ENCODE measurements around the gene ATAD3C.
"Not testable (repeated sequence)": the region's sequence is repeated elsewhere in the genome, so short reads cannot be mapped to it uniquely, and the experiment has no call there.

The ATAD3C gene

GRCh38 chr1:1479547-1480487 lies 30.3 kb downstream of the ATAD3C start:
- H3K79me1 ChIP-seq (replicated peaks; ENCODE audit: low read length, poor library complexity, severe bottlenecking), result peaks cover 34% of the 10 kb centered on the region
- no peak overlapping the region for H3K14ac ChIP-seq (ENCODE audit: low read length in 2 of 2)
- no peak overlapping the region for H2BK5ac ChIP-seq (ENCODE audit: low read depth, low read length, poor library complexity, severe bottlenecking)
- H2BK15ac ChIP-seq (ENCODE audit: low read depth, poor library complexity, severe bottlenecking), result no peak overlapping the region
- no peak overlapping the region for H3K27ac ChIP-seq (ENCODE audit: low read length, poor library complexity, severe bottlenecking)
- H3K9ac ChIP-seq (ENCODE audit: low read length), result no peak overlapping the region
- no peak overlapping the region for H3K4me2 ChIP-seq (ENCODE audit: low read length, poor library complexity, severe bottlenecking)
- no peaks in the 10 kb centered on the region for H3K27me3 ChIP-seq (ENCODE audit: control insufficient read depth in 1 of 2, insufficient read depth in 1 of 2, low read length in 2 of 2)
- no peak overlapping the region for H3K18ac ChIP-seq (ENCODE audit: low read depth in 1 of 2, low read length in 2 of 2)
- H3K36me3 ChIP-seq (ENCODE audit: control insufficient read depth in 1 of 2, insufficient read depth in 2 of 2, low read depth in 1 of 2, low read length in 2 of 2), result peaks cover 51 to 75% of the 10 kb centered on the region in 2 experiments
- H3K4me3 ChIP-seq (ENCODE audit: insufficient read depth in 1 of 2, low read depth in 1 of 2, low read length in 2 of 2), result peak overlapping the region in 1 of 2 experiments; percentile 15
- H2AFZ ChIP-seq (ENCODE audit: low read depth, low read length), result no peak overlapping the region
- no peak overlapping the region for H4K8ac ChIP-seq (ENCODE audit: low read length)
- no peak overlapping the region for H2AK5ac ChIP-seq (ENCODE audit: low read length, severe bottlenecking)
- no peak for DNase-seq
- 99% methylated on average over 41 of the region's 42 CpGs for WGBS
- no peak overlapping the region for H2BK120ac ChIP-seq (ENCODE audit: low read depth, low read length)
- no peak overlapping the region for H3K4ac ChIP-seq (ENCODE audit: low read depth in 1 of 2, low read length in 2 of 2)
- no peak overlapping the region for H2BK12ac ChIP-seq (ENCODE audit: low read length in 2 of 2)
- no peak overlapping the region for H3K23ac ChIP-seq (ENCODE audit: low read length in 2 of 2)
- peaks cover 4% of the 10 kb centered on the region for H3K4me1 ChIP-seq (ENCODE audit: control insufficient read depth, insufficient read depth, low read depth, low read length)
- H3K9me3 ChIP-seq (ENCODE audit: control insufficient read depth, low read length), result no peaks in the 10 kb centered on the region
- peak overlapping the region; percentile 47 for H4K91ac ChIP-seq (ENCODE audit: low read length)

DNA sequence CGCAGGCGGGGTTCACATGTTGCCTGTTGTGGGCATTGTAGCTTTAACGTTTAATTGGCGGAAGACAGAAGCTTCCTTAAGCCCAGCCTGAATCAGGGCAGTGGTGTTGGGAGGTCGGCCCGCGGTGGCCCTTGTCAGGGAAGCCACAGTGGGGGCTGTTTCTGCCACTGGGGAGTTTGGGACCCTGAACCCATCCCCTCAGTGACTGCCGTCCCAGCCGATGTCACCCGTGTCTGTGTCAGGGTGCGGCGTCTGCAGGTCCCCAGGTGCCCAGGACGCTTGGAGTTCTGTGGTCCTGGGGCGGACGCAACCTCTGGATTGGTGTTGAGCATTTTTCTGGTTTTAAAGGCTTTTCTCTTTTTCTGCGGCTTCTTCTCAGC lies 31.0 kb downstream of the ATAD3C start:
- H3K9me3 ChIP-seq (ENCODE audit: control insufficient read depth, low read length); H3K4me3 ChIP-seq (ENCODE audit: insufficient read depth in 1 of 2, low read depth in 1 of 2, low read length in 2 of 2); H4K8ac ChIP-seq (ENCODE audit: low read length); H3K4me2 ChIP-seq (ENCODE audit: low read length, poor library complexity, severe bottlenecking); H2BK12ac ChIP-seq (ENCODE audit: low read length in 2 of 2); H3K4me1 ChIP-seq (ENCODE audit: control insufficient read depth, insufficient read depth, low read depth, low read length); H3K27me3 ChIP-seq (ENCODE audit: control insufficient read depth in 1 of 2, insufficient read depth in 1 of 2, low read length in 2 of 2); H2BK15ac ChIP-seq (ENCODE audit: low read depth, poor library complexity, severe bottlenecking); H3K23ac ChIP-seq (ENCODE audit: low read length in 2 of 2); H3K27ac ChIP-seq (ENCODE audit: low read length, poor library complexity, severe bottlenecking); H3K9ac ChIP-seq (ENCODE audit: low read length); DNase-seq; H4K91ac ChIP-seq (ENCODE audit: low read length); H3K18ac ChIP-seq (ENCODE audit: low read depth in 1 of 2, low read length in 2 of 2); H2BK5ac ChIP-seq (ENCODE audit: low read depth, low read length, poor library complexity, severe bottlenecking); H3K14ac ChIP-seq (ENCODE audit: low read length in 2 of 2); H2BK120ac ChIP-seq (ENCODE audit: low read depth, low read length); H3K4ac ChIP-seq (ENCODE audit: low read depth in 1 of 2, low read length in 2 of 2); H2AK5ac ChIP-seq (ENCODE audit: low read length, severe bottlenecking); H2AFZ ChIP-seq (ENCODE audit: low read depth, low read length): not testable (repeated sequence)
- Histone ChIP-seq H3K36me3 (ENCODE audit: control insufficient read depth in 1 of 2, insufficient read depth in 2 of 2, low read depth in 1 of 2, low read length in 2 of 2) (peaks cover 51 to 82% of the 10 kb centered on the region in 2 experiments), H3K79me1 (replicated peaks; ENCODE audit: low read length, poor library complexity, severe bottlenecking) (peaks cover 34% of the 10 kb centered on the region)
- WGBS, result 98% methylated on average over 14 of the region's 16 CpGs

DNA sequence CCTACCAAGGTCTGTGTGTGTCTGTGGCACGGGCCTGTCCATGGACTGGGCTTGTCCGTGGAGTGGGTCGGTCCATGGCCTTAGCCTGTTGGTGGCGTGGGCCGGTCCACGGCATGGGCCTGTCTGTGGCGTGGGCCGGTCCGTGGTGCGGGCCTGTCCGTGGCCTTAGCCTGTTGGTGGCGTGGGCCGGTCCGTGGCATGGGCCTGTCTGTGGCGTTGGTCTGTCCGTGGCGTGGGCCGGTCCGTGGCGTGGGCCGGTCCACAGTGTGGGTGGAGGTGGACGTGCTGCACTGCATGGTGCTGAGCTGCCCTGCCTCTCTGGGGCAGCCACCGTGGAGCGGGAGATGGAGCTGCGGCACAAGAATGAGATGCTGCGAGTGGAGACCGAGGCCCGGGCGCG lies 32.3 kb downstream of the ATAD3C start:
- H3K9ac ChIP-seq (ENCODE audit: low read length); DNase-seq; H2AFZ ChIP-seq (ENCODE audit: low read depth, low read length); H2AK5ac ChIP-seq (ENCODE audit: low read length, severe bottlenecking); H4K8ac ChIP-seq (ENCODE audit: low read length); H3K4ac ChIP-seq (ENCODE audit: low read depth in 1 of 2, low read length in 2 of 2); H2BK120ac ChIP-seq (ENCODE audit: low read depth, low read length); H3K27me3 ChIP-seq (ENCODE audit: control insufficient read depth in 1 of 2, insufficient read depth in 1 of 2, low read length in 2 of 2); H2BK5ac ChIP-seq (ENCODE audit: low read depth, low read length, poor library complexity, severe bottlenecking); H3K23ac ChIP-seq (ENCODE audit: low read length in 2 of 2); H3K27ac ChIP-seq (ENCODE audit: low read length, poor library complexity, severe bottlenecking); H3K4me1 ChIP-seq (ENCODE audit: control insufficient read depth, insufficient read depth, low read depth, low read length); H3K4me3 ChIP-seq (ENCODE audit: insufficient read depth in 1 of 2, low read depth in 1 of 2, low read length in 2 of 2); H2BK15ac ChIP-seq (ENCODE audit: low read depth, poor library complexity, severe bottlenecking); H2BK12ac ChIP-seq (ENCODE audit: low read length in 2 of 2); H3K18ac ChIP-seq (ENCODE audit: low read depth in 1 of 2, low read length in 2 of 2); H3K14ac ChIP-seq (ENCODE audit: low read length in 2 of 2); H3K9me3 ChIP-seq (ENCODE audit: control insufficient read depth, low read length); H3K4me2 ChIP-seq (ENCODE audit: low read length, poor library complexity, severe bottlenecking): not testable (repeated sequence)
- Histone ChIP-seq H3K36me3 (ENCODE audit: control insufficient read depth in 1 of 2, insufficient read depth in 2 of 2, low read depth in 1 of 2, low read length in 2 of 2) (peaks cover 50 to 89% of the 10 kb centered on the region in 2 experiments), H3K79me1 (replicated peaks; ENCODE audit: low read length, poor library complexity, severe bottlenecking) (peaks cover 39% of the 10 kb centered on the region), H4K91ac (ENCODE audit: low read length) (peak overlapping the region; percentile 43)
- WGBS, result 99% methylated on average over 10 of the region's 30 CpGs

GRCh38 chr1:1482856-1483255 lies 33.4 kb downstream of the ATAD3C start:
- H4K8ac ChIP-seq (ENCODE audit: low read length), result no peak overlapping the region
- H3K4me2 ChIP-seq (ENCODE audit: low read length, poor library complexity, severe bottlenecking), result no peak overlapping the region
- peaks cover 3% of the 10 kb centered on the region for H3K4me1 ChIP-seq (ENCODE audit: control insufficient read depth, insufficient read depth, low read depth, low read length)
- H3K4ac ChIP-seq (ENCODE audit: low read depth in 1 of 2, low read length in 2 of 2), result no peak overlapping the region
- H2AFZ ChIP-seq (ENCODE audit: low read depth, low read length), result no peak overlapping the region
- no peak overlapping the region for H2BK15ac ChIP-seq (ENCODE audit: low read depth, poor library complexity, severe bottlenecking)
- no peak overlapping the region for H2BK12ac ChIP-seq (ENCODE audit: low read length in 2 of 2)
- H3K4me3 ChIP-seq (ENCODE audit: insufficient read depth in 1 of 2, low read depth in 1 of 2, low read length in 2 of 2), result no peak overlapping the region
- H2BK5ac ChIP-seq (ENCODE audit: low read depth, low read length, poor library complexity, severe bottlenecking), result no peak overlapping the region
- H3K9me3 ChIP-seq (ENCODE audit: control insufficient read depth, low read length), result no peaks in the 10 kb centered on the region
- WGBS, result 100% methylated on average over 8 of the region's 14 CpGs
- H4K91ac ChIP-seq (ENCODE audit: low read length), result no peak overlapping the region
- no peak overlapping the region for H3K9ac ChIP-seq (ENCODE audit: low read length)
- peaks cover 43% of the 10 kb centered on the region for H3K79me1 ChIP-seq (replicated peaks; ENCODE audit: low read length, poor library complexity, severe bottlenecking)
- H2AK5ac ChIP-seq (ENCODE audit: low read length, severe bottlenecking), result no peak overlapping the region
- H3K18ac ChIP-seq (ENCODE audit: low read depth in 1 of 2, low read length in 2 of 2), result no peak overlapping the region
- no peak overlapping the region for H3K14ac ChIP-seq (ENCODE audit: low read length in 2 of 2)
- no peak overlapping the region for H3K23ac ChIP-seq (ENCODE audit: low read length in 2 of 2)
- peaks cover 48 to 89% of the 10 kb centered on the region in 2 experiments for H3K36me3 ChIP-seq (ENCODE audit: control insufficient read depth in 1 of 2, insufficient read depth in 2 of 2, low read depth in 1 of 2, low read length in 2 of 2)
- no peak overlapping the region for H3K27ac ChIP-seq (ENCODE audit: low read length, poor library complexity, severe bottlenecking)
- no peaks in the 10 kb centered on the region for H3K27me3 ChIP-seq (ENCODE audit: control insufficient read depth in 1 of 2, insufficient read depth in 1 of 2, low read length in 2 of 2)
- no peak for DNase-seq
- no peak overlapping the region for H2BK120ac ChIP-seq (ENCODE audit: low read depth, low read length)

Data from mesenchymal stem cell (in vitro differentiated cells and primary cell).